GM18526 (cell line): ENCODE results near the gene LBX2.

Source experiments
- POLR2A ChIP-seq: IDR thresholded peaks from 3 replicates; pipeline ENCODE4 v1.6.1; 2011; ENCODE audit not compliant: insufficient read length; ENCODE audit errors: extremely low read depth

The LBX2 gene, protein sequence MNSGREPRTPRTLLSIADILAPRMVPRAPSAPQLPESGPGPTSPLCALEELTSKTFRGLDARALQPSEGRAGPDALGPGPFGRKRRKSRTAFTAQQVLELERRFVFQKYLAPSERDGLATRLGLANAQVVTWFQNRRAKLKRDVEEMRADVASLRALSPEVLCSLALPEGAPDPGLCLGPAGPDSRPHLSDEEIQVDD

DNA sequence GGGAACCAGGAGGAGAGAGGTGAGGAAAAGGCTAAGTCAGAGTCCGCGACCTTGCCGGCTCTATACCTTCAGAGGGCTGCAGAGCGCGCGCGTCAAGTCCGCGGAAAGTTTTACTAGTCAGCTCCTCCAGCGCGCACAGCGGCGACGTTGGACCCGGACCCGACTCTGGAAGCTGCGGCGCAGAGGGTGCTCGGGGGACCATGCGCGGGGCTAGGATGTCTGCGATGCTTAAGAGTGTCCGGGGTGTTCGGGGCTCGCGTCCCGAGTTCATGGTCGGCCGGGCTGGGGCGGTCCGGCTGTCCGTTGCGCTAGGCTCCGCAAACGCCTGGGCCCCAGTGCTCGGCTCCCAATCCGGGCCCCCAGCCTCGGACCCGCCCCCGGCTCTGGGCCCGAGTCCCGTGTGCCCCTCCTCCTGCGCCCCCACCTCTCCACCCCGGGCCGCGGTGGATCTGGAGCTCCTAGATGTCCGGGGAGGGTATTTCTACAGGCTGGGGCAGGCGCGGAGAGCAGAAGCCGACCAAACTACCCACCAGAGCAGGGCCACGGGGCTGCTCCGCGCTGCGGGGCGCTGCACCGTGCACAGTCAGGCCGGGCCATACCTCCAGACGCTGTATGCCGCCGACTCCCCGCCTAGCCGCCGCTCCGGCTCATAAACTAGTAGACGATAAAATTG, at the start of gene LBX2:
TSS of gene LBX2 (minus strand) at position 337 of the 673 bp plus-strand sequence. CDS start at position 271, 66 bp downstream.
- no peak for TF ChIP-seq POLR2A

- no peak for TF ChIP-seq POLR2A
Observed at GRCh38 chr2:74548285-74548899, 49.0 kb upstream of the LBX2 start.

DNA sequence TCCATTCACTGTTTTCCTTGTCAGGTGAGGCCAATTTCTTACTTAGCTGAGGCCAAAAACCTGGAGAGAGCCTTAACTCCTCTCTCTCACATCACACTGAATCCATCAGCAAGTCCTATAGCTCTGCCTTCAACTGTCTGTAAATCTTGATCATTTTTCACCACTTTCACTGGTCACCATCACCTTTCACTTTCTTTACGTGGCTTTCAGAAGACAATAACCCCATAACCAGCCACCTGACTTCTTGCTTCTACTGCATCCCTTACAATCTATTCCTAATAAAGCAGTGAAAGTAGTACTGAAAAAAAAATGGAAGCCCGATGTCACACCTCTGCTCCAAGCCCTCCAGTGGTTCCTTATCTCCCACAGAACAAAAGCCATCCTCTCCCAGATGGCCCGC, 46.6 kb upstream of the LBX2 start:
- no peak for TF ChIP-seq POLR2A

- TF ChIP-seq POLR2A, result no peak
Observed at GRCh38 chr2:74544634-74545033, 45.2 kb upstream of the LBX2 start.

GRCh38 chr2:74542978-74543377, 43.6 kb upstream of the LBX2 start:
- no peak for TF ChIP-seq POLR2A

DNA sequence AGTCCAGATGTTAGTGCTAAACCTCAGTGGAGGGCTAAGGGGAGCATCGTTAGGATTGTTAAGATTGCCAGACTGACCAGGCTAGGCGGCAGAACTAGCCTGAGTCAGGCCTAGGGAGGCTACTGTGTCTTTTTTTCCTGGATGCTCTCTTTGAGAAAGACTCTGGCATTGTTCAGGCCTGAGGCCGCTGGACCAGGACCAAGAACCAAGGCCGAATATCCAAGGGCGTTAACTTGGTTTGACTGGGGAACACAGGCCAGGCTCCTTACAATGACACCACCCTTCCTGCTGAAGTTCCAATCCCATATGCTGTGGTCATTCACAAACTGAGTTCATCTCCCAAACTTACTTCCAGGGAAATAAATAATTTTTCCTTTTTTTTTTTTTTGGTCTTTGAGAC, 40.9 kb upstream of the LBX2 start:
- no peak for TF ChIP-seq POLR2A

- no peak for TF ChIP-seq POLR2A
Observed at GRCh38 chr2:74538881-74539339, 39.5 kb upstream of the LBX2 start.

- TF ChIP-seq POLR2A, result no peak
Observed at GRCh38 chr2:74537140-74537539, 37.7 kb upstream of the LBX2 start.

DNA sequence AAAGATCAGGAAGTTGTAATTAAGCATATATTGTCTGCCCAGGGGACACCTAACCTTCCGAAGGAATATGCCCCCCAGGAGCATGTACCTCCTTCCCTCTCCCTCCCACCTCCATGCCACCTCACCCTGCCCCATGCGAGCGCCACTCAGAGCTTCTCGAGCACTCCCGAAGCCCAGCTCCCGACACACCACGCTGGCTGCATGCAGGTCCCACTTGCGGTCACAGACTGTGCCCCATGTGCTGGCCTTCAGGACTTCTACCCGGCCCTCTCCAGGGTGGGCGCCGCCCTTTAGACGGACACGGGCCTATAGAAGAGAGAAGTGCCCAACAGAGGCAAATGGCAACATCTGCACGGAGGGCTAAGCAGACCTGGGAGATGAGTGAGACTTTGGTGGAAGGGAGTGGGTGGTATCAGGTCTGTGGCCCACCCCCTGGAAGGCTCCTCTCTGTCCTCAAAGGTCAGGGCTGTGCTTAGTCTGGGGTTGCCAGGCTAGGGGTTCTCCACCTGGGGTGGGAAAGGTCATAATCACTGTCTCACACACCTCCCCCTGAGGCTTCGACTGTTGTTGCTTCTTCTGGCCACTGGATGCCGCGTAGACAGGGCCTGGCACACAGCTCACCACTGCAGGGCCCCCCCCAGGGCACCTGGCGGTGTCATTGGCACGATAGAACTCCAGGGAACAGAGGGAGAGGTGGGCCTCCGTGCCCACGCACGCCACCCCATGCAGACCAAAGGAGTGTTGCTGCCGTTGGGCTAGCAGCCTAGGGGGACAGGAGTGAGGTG, 37.0 kb upstream of the LBX2 start:
- no peak for TF ChIP-seq POLR2A

- TF ChIP-seq POLR2A, result no peak
Observed at GRCh38 chr2:74535440-74535965, 36.1 kb upstream of the LBX2 start.

DNA sequence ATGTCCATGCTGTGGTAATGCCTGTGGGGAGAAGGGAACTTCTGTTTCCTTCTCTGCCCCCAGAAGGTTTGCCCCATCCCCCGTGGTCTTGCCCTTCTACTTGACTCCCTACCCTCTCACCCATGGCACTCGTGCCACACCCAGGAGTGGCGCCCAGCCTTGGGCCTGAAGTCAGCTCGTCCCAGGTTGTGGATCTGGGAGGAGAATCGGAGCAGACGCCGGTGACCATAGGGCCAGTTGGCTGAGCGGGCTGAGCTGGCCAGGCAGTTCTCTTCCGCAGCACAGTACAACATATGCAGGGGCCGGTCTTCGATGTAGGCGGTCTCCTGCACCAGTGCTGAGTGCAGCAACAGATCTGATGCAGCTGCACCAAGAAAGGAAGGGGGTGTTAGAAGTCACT, 35.0 kb upstream of the LBX2 start:
- TF ChIP-seq POLR2A, result no peak

GRCh38 chr2:74533464-74533863, 34.1 kb upstream of the LBX2 start:
- TF ChIP-seq POLR2A, result no peak

GRCh38 chr2:74532222-74532621, 32.8 kb upstream of the LBX2 start:
- no peak for TF ChIP-seq POLR2A

GRCh38 chr2:74531666-74532065, 32.3 kb upstream of the LBX2 start:
- no peak for TF ChIP-seq POLR2A
